Fibroblast of skin of scalp (primary cell): ENCODE results near the gene UBL4B. TPM values are rescaled to one million over a fixed set of nuclear protein-coding genes. Genes with fewer than 3 reads are reported as not detected.
A peak's percentile ranks its signal among the peaks of the same experiment; 100 is the strongest.
"Not testable (repeated sequence)": the region's sequence is repeated elsewhere in the genome, so short reads cannot be mapped to it uniquely, and the experiment has no call there.

ENCODE experiments used
- DNase-seq: peaks from one replicate; pipeline ENCODE4 v3.0.0-alpha.2; 2013
- polyA plus RNA-seq, 2 experiments: library from polyadenylated mRNA; unstranded; fragments of 120-200 nt; gene quantifications; one replicate each; pipeline ENCODE4 v1.2.1, GENCODE V29; 2013; ENCODE audit not compliant: insufficient read length in 2 of 2

Gene UBL4B, protein sequence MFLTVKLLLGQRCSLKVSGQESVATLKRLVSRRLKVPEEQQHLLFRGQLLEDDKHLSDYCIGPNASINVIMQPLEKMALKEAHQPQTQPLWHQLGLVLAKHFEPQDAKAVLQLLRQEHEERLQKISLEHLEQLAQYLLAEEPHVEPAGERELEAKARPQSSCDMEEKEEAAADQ
- not detected for polyA plus RNA-seq (2013, experiment 1 of 2; ENCODE audit: insufficient read length)
- polyA plus RNA-seq (2013, experiment 2 of 2; ENCODE audit: insufficient read length) = not detected

GRCh38 chr1:110112143-110112542 lies at the start of gene UBL4B:
UBL4B (plus strand) TSS chr1:110112443; CDS start chr1:110112535, 92 bp downstream.
- no peak for DNase-seq

DNA sequence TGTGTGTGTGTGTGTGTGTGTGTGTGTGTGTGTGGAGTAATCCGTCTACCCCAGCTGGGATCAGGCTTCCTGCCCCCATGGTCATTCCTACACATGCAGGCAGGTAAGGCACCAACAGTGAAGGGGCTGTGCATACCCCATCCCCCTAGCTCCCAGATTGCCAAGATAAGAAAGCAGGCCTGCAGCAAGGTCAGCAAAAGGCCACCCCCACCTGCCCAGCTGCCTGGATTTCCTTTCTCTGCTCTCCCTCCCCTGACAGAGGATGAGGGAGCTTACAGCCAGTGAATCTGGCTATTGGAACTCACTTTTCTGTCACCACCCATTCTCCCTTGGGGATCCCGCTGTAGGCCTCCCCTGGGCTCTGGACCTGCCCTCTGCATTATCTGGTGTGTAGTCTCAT lies 49.6 kb upstream of the UBL4B start:
- no peak for DNase-seq

GRCh38 chr1:110063781-110064180 lies 48.5 kb upstream of the UBL4B start:
- DNase-seq = no peak

DNA sequence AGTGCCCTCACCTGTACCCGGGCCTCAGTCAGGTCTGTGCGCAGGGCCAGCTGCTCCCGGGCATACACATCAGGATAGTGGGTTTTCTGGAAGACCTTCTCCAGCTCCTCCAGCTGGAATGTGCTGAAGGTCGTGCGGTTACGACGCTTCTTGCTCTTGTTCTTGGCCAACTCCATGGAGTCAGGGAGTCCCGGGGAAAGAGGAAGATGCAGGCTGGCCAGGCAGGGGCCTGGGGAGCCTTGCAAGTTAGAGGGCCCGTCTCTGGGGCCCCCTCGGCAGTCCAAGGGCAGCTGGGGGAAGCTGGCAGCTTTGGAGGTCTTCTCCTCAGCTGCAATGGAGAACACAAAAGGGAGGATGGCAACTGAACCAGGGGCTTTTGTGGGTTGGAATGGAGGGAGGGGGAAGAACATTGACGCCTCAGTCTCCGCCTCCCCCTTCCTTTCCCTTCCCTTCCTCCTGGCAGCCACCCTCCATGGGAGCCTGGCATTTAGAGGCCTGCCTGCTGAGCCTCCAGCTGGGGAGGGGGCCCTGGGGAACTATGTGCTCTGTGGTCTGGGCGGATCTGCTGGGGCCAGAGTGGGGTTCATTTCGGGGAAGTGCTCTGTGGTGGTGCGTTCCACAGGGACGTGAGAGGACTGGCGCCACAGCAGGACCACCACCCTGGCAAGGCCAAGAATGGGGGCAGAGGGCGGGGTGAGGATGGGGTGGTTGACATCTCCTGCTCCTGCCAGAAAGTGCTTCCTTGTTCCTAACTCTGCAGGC lies 47.5 kb upstream of the UBL4B start:
- DNase-seq = no peak

DNA sequence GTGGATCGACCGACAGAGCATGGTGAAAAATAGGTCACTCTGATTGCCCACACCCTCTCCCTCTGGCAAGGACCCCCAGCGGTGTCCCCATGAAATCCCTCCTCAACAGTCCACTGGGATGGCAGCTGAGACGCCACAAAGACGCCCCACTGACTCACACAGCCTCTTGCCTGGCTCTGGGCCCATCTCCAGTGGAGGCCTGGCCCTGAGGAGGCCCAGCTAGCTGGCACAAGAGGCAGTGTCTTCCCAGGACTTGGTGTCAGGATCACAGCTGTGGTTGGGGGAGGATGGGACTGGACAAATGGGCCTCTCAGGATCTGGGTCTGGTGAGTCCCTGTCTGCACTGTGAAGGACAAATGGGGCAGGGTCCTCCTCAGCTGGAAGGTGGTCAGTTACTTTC lies 46.4 kb upstream of the UBL4B start:
- DNase-seq = no peak

DNA sequence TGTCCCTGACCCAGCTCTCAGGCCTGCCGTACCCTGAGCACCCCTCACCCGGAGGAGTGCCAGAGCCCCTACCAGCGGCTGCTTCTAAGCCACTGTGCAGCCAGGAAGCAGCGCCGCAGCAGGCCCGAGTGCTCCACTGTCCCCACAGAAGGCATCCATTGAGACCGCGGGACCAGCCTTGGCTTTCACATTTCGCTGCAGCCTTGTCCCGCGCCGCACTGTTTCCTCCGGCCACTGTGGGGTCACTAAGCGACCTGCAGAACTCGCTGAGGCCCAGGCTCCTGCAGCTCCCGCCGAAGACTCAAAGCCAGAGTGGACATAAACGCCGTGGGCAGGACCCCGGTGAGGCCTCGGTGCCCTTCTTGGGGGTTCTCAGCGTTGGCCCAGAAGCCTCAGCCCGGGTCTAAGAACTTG lies 44.8 kb upstream of the UBL4B start:
- no peak for DNase-seq

GRCh38 chr1:110067893-110068645 lies 44.2 kb upstream of the UBL4B start:
- DNase-seq = no peak

DNA sequence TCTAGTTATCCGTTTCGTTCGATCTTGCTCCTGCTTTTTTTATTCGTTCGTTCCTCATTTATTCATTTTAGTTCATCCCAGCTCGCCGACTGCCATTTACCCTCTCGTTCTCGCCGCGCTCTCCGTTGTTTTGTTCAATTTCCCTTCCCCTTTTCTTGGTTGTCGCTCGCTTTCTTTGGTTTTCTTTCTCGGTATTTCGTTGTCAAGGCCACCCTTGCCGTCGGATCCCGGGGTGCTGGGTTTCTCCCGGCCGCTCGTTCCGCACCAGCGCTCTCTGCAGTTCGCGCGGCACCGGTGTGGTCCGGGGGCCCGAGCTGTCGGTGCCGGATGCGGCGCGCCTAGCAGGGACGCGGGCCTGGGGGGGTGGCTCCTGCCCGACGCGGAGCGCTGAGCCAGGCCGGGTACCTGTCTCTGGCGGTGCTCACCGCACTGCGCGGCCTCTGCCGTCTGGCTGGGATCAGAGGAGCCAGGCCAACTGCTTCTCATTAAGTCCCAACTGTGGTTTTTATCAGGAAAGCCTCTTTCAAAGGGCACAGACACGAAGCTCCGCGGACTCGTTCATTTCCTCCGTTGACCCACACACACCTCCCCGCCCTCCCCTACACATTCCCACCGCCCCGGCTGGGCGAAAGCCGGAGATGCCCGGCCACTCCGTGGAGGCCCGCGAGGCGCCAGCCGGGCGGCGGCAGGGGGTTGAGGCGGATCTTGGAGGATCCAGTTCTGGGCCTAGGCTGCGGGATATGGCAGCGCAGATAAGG lies 43.4 kb upstream of the UBL4B start:
- no peak for DNase-seq

GRCh38 chr1:110069404-110070281 lies 42.6 kb upstream of the UBL4B start:
- DNase-seq = no peak

GRCh38 chr1:110070282-110070669 lies 42.0 kb upstream of the UBL4B start:
- no peak for DNase-seq

DNA sequence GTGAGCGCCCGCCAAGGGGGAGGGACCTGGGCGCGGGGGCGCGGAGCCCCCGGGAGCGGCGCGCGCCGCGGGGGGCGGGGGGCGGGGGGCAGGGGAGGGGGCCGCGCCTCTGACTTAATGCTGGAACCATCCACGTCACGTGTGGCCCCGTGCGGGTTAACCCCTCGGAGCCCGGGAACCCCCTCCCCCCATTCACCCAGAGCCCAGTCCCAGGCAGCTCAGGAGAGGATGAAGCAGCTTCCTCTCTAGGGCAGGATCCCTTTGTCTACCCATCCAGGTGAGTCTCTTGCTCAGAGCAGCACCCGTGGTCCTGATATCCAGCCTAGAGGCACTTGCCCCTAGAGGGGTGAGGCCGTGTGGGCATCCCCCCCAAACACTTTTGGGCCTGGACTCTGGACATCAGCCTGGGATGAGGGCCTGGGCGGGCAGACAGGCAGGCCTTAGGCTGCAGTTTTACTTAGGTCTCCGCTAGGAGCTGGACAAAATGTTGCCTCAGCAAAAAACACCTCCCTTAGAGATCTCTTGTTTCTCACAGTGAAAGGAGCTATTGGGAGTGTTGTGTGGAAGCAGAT lies 41.5 kb upstream of the UBL4B start, which contains the start of gene ALX3:
Gene ALX3 (minus strand): TSS at position 2 of the 572 bp plus-strand sequence. CDS start 60 bp downstream, outside the sequence.
- DNase-seq = no peak

DNA sequence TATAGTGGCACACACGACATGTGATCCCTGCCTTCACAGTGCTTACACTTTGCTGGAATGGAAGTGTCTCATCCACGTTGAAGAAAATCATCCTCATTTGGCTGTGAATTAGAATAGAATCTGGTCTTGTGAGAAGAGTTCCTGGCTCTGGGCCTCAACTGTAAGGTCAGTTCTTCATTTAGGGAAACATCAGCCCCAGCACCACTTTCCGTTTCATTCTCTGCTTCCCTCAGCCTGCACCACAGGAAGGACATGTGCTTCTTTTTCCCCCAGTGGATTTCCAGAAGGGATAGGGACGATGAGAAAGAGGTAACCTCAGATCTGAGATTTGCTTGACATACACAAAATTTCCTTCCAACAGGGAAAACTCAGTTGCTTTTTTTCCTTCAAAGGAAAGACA lies 38.1 kb upstream of the UBL4B start:
- DNase-seq = no peak

DNA sequence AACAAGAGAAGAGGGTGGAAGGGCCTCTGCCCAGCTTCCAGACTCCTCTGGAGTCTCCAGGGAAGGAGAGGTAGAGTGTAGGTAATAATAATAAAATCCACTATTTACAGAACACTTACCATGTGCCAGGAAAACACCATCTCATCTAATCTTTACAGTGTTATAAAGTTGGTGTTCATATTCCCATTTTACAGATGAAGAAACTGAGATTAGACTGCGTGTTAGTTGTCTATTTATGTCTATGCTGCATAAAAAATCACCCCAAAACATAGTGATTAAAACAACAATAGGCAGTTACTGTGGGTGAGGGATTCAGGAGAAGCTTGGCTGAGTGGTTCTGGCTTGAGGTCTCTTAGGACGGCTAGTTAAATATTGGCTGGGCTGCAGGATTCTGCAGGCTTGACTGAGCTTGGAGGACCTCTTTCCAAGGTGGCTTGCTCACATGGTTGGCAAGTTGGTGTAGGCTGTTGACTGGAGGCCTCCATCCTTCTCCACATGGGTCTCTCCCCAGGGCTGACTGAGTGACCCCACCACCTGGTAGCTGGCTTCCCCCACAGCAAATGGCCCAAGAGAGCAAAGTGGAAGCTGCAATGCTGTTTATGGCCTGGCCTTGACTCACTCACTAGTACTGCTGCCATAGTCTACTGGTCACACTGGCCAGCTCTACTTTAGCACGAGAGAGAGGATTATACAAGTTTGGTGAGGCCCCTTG lies 35.3 kb upstream of the UBL4B start:
- DNase-seq = no peak

- DNase-seq = not testable (repeated sequence)
These were observed 32.2 kb upstream of the UBL4B start for GRCh38 chr1:110079995-110080394.

GRCh38 chr1:110081061-110081460 lies 31.2 kb upstream of the UBL4B start:
- DNase-seq = no peak

- DNase-seq = no peak
These were observed 29.8 kb upstream of the UBL4B start for GRCh38 chr1:110082477-110082876.

GRCh38 chr1:110083061-110083865 lies 29.0 kb upstream of the UBL4B start:
- DNase-seq = no peak

DNA sequence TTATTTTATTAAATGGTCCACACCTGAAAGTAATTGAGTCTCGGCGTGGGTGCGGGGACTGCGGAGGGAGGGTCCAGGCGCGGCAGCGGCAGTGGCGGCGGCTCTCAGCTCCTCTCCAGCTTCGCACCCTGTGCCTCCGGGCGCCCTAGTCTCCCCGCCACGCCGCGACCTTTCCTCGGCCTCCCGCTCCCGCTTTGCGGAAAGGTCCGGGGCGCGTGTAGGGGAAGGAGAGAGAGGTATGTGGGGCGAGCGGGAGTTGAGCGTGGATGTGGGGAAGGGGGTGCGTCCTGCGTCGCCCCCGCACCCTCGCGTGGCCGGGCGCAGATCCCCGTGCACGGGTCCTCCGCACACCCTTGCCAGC lies 28.4 kb upstream of the UBL4B start:
- DNase-seq = no peak

DNA sequence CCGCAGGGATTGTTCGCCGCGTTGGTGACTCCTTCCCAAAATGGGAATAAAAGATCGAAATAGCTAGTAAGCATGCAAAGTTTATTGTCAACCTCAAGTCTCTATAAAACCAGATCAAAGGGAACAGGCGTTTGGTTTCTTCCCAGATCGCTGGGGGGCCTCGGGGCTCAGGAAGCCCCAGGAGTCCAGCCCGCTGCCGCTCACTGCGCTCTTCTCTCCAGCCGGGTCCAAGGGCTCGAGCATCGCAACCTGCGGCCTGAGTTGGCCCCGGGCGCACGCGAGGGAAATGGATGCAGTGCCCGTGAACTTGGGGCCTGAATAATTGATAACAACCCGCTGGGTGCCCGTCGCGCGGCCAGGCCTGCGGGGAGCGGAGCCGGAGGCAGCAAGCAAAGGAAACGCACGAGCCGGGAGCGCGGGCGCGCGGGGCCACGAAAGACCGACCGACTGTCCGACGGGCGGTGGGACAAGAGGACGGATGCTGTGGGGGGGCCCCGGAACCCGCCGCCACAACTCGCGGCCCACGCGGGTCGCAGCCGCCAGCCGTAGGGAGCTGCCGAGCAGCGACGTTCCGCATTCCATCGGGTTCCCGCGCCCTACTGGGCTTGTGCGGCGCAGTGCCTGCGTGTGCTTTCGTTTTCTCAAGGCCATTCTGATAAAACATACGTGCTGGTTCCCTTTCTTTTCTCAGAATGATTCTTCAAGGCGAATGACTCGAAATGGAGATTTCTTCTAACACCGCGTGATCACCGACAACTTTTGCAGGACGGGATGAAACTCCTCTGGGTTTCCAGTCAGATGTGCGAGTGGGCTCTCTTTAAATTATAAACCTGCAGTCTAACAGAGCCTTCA lies 27.8 kb upstream of the UBL4B start:
- peak; percentile 35 for DNase-seq
